HEK293T (cell line): ENCODE measurements around the gene GRAMD1B.
"Not testable (repeated sequence)": the region's sequence is repeated elsewhere in the genome, so short reads cannot be mapped to it uniquely, and the experiment has no call there.

Experiments used
- CTCF ChIA-PET: fragments of 350-600 bp; formaldehyde crosslinking; extraction: SDS; loops from one replicate; lab custom pipeline; 2021; ENCODE audit warnings: antibody characterized with exemption, inconsistent platforms; lab: Yijun Ruan, JAX
- POLR2A ChIA-PET: fragments of 350-600 bp; formaldehyde crosslinking; extraction: SDS; loops from one replicate; lab custom pipeline; 2020; ENCODE audit warnings: antibody characterized with exemption, inconsistent platforms; lab: Yijun Ruan, JAX
- DNase-seq: peaks from one replicate; pipeline ENCODE4 v3.0.0; 2012; ENCODE audit warnings: mixed read lengths; ENCODE audit errors: extremely low spot score
- ARNT ChIP-seq: fragments of 450-650 bp; IDR thresholded peaks from 2 replicates; pipeline ENCODE4 v1.6.1; 2017; ENCODE audit warnings: mild to moderate bottlenecking
- BHLHE40 ChIP-seq: fragments of 450-650 bp; IDR thresholded peaks from 2 replicates; pipeline ENCODE4 v1.6.1; 2016; ENCODE audit warnings: mild to moderate bottlenecking, moderate library complexity, borderline replicate concordance
- CTBP1 ChIP-seq: fragments of 450-650 bp; IDR thresholded peaks from 2 replicates; pipeline ENCODE4 v1.6.1; 2016; ENCODE audit warnings: borderline replicate concordance
- ELF4 ChIP-seq: fragments of 450-650 bp; IDR thresholded peaks from 2 replicates; pipeline ENCODE4 v1.6.1; 2017; ENCODE audit warnings: antibody characterized with exemption
- FOXA1 ChIP-seq: fragments of 450-650 bp; IDR thresholded peaks from 2 replicates; pipeline ENCODE4 v1.6.1; 2016; ENCODE audit warnings: mild to moderate bottlenecking
- FOXK2 ChIP-seq: fragments of 450-650 bp; IDR thresholded peaks from 2 replicates; pipeline ENCODE4 v1.6.1; 2016; ENCODE audit warnings: mild to moderate bottlenecking
- FOXM1 ChIP-seq: fragments of 450-650 bp; IDR thresholded peaks from 2 replicates; pipeline ENCODE4 v1.6.1; 2017; ENCODE audit warnings: mild to moderate bottlenecking, borderline replicate concordance
- HDGF ChIP-seq: fragments of 450-650 bp; IDR thresholded peaks from 2 replicates; pipeline ENCODE4 v1.6.1; 2017; ENCODE audit warnings: antibody characterized with exemption, borderline replicate concordance
- L3MBTL2 ChIP-seq: fragments of 450-650 bp; conservative IDR thresholded peaks from 2 replicates; pipeline ENCODE4 v1.6.1; 2016; ENCODE audit warnings: mild to moderate bottlenecking
- LEF1 ChIP-seq: fragments of 450-650 bp; IDR thresholded peaks from 2 replicates; pipeline ENCODE4 v1.6.1; 2017; ENCODE audit warnings: mild to moderate bottlenecking, borderline replicate concordance
- NFRKB ChIP-seq: fragments of 450-650 bp; IDR thresholded peaks from 2 replicates; pipeline ENCODE4 v1.6.1; 2016; ENCODE audit warnings: mild to moderate bottlenecking, moderate library complexity
- PKNOX1 ChIP-seq: fragments of 450-650 bp; IDR thresholded peaks from 2 replicates; pipeline ENCODE4 v1.6.1; 2016
- SP1 ChIP-seq: fragments of 450-650 bp; IDR thresholded peaks from 2 replicates; pipeline ENCODE4 v1.6.1; 2017
- SUZ12 ChIP-seq: fragments of 450-650 bp; IDR thresholded peaks from 2 replicates; pipeline ENCODE4 v1.6.1; 2016; ENCODE audit warnings: mild to moderate bottlenecking
- TARDBP ChIP-seq: fragments of 450-650 bp; IDR thresholded peaks from 2 replicates; pipeline ENCODE4 v1.6.1; 2016
- ZNF384 ChIP-seq: fragments of 450-650 bp; IDR thresholded peaks from 2 replicates; pipeline ENCODE4 v1.6.1; 2016

The GRAMD1B gene

GRCh38 chr11:123652599-123652998 lies 222.5 kb downstream of the GRAMD1B start:
- DNase-seq = no peak
- ChIA-PET CTCF (interaction anchor here (1.1 to 3.7 kb wide), 4 partner anchors 11 to 55 kb away, joined by 4 to 25 read pairs (median 10); no protein-coding TSS in a partner anchor), POLR2A (no interaction called here)
- no peak for TF ChIP-seq NFRKB
- no peak for TF ChIP-seq TARDBP
- no peak for TF ChIP-seq SP1

- no peak for TF ChIP-seq L3MBTL2
- no peak for TF ChIP-seq NFRKB
- no peak for TF ChIP-seq PKNOX1
- no peak for TF ChIP-seq CTBP1
- no peak for TF ChIP-seq ZNF384
- TF ChIP-seq SP1 = no peak
- POLR2A ChIA-PET = interaction anchor here (1.5 kb wide), 1 partner anchor 32 kb away, joined by 4 read pairs; no protein-coding TSS in a partner anchor
- CTCF ChIA-PET = interaction anchor here (0.6 to 3.7 kb wide), 5 partner anchors 12 to 1534 kb away, joined by 3 to 25 read pairs (median 9); no protein-coding TSS in a partner anchor
- no peak for DNase-seq
Observed at GRCh38 chr11:123653483-123653826, 223.4 kb downstream of the GRAMD1B start.

- DNase-seq = peak; percentile 67
- POLR2A ChIA-PET = interaction anchor here (1.0 to 1.5 kb wide), 4 partner anchors 18 to 44 kb away, joined by 3 to 5 read pairs (median 4); no protein-coding TSS in a partner anchor
- CTCF ChIA-PET = interaction anchor here (1.0 to 3.7 kb wide), 5 partner anchors 10 to 54 kb away, joined by 3 to 25 read pairs (median 9); no protein-coding TSS in a partner anchor
- TF ChIP-seq SUZ12 (no peak), ARNT (no peak), ZNF384 (no peak), SP1 (no peak), FOXA1 (no peak), FOXM1 (no peak), TARDBP (no peak), HDGF (no peak), LEF1 (no peak), PKNOX1 (no peak), NFRKB (no peak), ELF4 (no peak), L3MBTL2 (no peak), CTBP1 (no peak), FOXK2 (no peak), BHLHE40 (no peak)
Observed at GRCh38 chr11:123653827-123654565, 223.9 kb downstream of the GRAMD1B start.

GRCh38 chr11:123654566-123655081 lies 224.6 kb downstream of the GRAMD1B start, which contains the start of gene SCN3B:
SCN3B (minus strand) TSS chr11:123654624; CDS start chr11:123653801, 823 bp downstream.
- TF ChIP-seq SP1 (no peak), L3MBTL2 (peak; percentile 76), PKNOX1 (peak; percentile 5; the same call in 1 of the 2 replicates), FOXM1 (no peak), ELF4 (no peak), TARDBP (no peak), FOXK2 (no peak), NFRKB (no peak), FOXA1 (no peak), BHLHE40 (no peak), LEF1 (no peak)
- DNase-seq = peak; percentile 90
- POLR2A ChIA-PET = interaction anchor here (1.0 to 1.5 kb wide), 4 partner anchors 17 to 43 kb away, joined by 3 to 5 read pairs (median 4); no protein-coding TSS in a partner anchor
- CTCF ChIA-PET = interaction anchor here (1.0 to 3.7 kb wide), 5 partner anchors 11 to 53 kb away, joined by 3 to 25 read pairs (median 9); no protein-coding TSS in a partner anchor

- DNase-seq = no peak
- ChIA-PET CTCF (no interaction called here), POLR2A (no interaction called here)
- TF ChIP-seq L3MBTL2 (no peak), ZNF384 (no peak)
Observed at GRCh38 chr11:123659311-123659710, 229.2 kb downstream of the GRAMD1B start.

GRCh38 chr11:123659965-123660364 lies 229.9 kb downstream of the GRAMD1B start:
- CTCF ChIA-PET, POLR2A ChIA-PET, DNase-seq: not testable (repeated sequence)

- ChIA-PET CTCF (no interaction called here), POLR2A (no interaction called here)
- TF ChIP-seq FOXM1 (no peak), LEF1 (no peak), SP1 (no peak), ELF4 (no peak), SUZ12 (no peak), ARNT (no peak), FOXK2 (no peak), CTBP1 (no peak), HDGF (no peak), TARDBP (no peak), FOXA1 (no peak)
- DNase-seq = no peak
Observed at GRCh38 chr11:123665306-123665705, 235.2 kb downstream of the GRAMD1B start.
